LNCAP (cell line): ENCODE data around the gene TMEM150C.

ENCODE experiments used
- TF ChIP-seq, protein P1 (sequence below): fragments of 450-650 bp; IDR thresholded peaks from 2 replicates; pipeline ENCODE4 v1.5.1; 2017; ENCODE audit warnings: mild to moderate bottlenecking

Gene TMEM150C

DNA sequence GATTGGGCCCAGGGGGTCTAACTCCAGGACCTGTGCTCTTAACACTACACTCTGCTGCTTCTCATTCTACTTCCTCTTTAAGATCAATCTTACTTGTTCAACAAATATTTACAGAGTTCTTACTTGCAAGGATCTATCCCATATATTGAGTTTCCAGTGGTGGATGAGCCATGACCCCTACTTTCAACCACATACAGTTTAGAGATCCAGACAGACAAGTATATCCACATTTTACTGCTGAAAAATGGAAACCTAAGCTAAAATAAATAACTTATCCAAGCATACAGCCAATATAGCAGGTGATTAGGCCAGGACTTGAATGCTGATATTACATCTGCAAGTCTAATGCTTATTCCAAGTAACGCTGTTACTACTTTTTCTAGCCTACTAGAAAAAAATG, 18.7 kb downstream of the TMEM150C start:
- TF ChIP-seq, protein P1, sequence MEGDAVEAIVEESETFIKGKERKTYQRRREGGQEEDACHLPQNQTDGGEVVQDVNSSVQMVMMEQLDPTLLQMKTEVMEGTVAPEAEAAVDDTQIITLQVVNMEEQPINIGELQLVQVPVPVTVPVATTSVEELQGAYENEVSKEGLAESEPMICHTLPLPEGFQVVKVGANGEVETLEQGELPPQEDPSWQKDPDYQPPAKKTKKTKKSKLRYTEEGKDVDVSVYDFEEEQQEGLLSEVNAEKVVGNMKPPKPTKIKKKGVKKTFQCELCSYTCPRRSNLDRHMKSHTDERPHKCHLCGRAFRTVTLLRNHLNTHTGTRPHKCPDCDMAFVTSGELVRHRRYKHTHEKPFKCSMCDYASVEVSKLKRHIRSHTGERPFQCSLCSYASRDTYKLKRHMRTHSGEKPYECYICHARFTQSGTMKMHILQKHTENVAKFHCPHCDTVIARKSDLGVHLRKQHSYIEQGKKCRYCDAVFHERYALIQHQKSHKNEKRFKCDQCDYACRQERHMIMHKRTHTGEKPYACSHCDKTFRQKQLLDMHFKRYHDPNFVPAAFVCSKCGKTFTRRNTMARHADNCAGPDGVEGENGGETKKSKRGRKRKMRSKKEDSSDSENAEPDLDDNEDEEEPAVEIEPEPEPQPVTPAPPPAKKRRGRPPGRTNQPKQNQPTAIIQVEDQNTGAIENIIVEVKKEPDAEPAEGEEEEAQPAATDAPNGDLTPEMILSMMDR: no peak

DNA sequence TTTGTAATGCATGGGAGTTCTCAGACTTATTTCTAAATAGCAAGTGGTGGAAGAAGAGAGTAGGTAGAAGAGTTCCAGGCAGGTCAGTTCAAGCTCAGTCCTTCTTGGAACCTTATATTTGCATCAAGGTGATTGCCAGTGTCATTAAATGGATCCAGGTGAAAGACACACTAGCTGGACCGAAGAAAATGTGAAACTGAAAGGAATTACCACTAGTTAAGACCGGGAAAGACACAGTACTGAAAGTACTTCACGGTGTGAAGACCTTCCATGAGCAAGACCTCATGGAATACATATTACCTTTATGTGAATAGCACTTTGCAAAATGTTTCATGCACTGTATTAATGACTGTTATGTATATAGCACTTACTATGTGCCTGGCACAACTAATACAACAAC, 19.1 kb downstream of the TMEM150C start:
- TF ChIP-seq, protein P1: no peak

DNA sequence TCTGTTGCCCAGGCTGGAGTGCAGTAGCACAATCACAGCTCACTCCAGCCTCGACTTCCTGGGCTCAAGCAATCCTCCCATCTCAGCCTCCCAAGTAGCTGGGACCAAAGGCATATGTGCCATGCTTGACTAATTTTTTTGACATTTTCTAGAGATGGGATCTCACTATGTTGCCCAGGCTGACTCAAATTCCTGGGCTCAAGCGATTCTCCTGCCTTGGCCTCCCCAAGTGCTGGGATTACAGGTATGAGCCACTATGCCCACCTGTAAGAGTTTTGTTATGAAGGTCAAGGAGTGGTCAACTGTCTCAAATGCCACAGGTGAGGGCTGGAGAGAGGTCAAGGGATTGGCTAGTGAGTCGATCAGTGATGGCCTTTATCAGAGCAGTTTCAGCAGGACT, 32.5 kb downstream of the TMEM150C start:
- TF ChIP-seq, protein P1: no peak

DNA sequence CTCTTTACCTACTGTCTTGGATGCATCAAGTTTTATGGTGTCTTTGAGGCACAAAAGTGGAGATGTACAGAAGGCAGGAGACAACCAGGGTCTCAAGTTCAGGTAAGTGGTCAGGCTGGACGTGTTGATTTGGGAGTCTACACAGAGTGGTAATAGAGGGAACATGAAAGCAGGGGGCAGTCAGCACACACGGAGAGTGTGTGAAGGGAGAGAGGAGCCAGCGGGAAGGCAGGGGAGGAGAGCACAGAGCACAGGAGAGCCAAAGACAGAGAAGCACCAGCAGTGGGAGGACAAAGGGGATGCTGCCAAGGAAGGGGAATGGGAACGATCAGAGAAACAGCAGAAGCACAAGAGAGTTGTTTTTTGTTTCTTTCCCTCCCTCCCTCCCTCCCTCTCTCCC, 32.9 kb downstream of the TMEM150C start:
- TF ChIP-seq, protein P1: no peak

DNA sequence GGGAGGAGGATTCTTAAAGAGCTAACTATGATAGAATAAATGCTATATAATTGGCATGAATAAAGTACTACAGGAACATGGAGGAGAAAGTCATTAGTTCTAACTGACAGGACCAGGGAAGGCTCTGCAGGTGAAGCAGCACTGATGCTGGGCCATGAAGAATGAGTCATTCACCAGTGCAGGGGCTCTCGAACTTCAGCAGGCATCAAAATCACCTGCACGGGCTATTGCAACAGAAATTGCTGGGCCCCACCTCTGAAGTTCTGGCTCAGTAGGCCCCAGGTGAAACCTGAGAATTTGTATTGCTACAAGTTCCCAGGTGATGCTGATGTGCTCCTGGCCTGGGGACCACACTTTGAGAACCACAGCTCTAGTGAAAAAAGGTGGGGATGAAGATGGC, 33.7 kb downstream of the TMEM150C start:
- TF ChIP-seq, protein P1: no peak

DNA sequence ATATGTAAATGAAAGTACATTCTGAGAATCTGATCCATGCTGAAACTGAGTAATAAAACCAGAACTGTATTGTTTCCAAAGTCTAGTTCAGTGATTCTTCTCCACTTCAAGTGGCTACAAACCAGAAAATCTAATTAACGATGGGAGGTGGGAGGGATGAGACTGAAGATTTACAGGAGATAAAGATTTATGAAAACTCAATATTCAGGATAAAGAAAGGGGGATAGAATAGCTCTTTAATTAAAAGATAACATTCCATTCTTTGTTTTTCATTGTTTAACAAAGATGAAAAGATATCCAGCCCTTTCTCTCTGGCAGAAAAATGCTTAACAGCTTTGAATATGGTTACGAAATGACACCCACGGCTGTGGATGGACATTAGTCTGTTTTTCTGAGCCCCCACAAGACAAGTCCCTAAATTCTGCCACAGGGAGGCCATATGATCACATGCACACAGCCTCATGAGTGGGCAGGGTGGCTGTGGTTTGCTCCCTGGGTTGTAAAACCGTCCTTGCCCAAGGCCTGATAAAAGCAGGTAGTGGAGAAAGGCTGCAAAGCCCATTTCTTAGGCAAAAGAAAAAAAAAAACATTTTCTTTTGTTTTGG, 36.4 kb downstream of the TMEM150C start:
- TF ChIP-seq, protein P1: no peak

DNA sequence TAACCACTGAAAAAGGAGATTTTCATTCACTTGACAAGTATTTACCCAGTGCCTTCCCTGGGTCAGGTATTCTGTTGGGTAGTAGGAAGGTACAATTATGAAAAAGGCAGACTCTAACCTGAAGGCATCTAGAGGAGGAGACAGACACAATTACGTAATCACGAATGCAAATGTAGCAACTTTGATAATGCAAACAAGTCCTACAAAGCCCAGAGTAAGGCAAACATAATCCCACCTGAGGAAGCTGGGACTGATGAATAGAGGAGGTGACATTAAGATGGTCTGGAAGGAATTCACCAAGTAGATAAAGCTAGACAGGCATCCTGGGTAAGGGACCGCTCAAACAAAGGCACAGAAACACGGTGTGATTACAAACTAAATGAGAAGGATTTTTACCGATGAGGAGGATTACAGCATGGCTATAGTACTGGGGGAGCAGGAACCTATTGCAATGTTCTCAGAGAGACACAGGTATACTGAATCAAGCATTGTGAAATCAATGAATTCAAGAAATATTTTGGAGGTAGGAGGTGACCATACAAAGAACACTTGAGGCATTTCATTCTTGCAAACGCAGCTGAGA, 37.1 kb downstream of the TMEM150C start:
- TF ChIP-seq, protein P1: no peak

DNA sequence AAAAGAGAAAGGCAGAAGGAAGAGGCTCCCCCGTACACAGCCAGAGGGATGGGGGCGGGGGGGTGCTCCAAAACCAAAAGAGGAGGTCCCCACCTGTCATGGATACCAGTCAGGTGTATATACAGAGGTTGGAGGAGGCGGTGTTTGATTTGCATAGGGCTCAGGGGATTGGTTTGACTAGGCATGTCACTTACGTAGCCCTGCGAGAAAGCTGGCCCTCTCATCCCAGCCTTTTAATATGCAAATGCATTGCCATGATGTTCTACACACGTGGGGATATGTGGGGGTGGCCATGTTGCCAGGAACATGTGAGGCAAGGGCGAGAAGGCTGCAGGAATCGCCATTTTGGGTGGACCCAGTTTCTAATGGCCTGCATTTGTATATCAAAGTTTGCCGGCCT, 38.6 kb downstream of the TMEM150C start:
- TF ChIP-seq, protein P1: no peak
